ENCODE results near the gene CA9.

- no peak for TF ChIP-seq POLR2A (IDR thresholded peaks at IDR 0.05)
- no peak for TF ChIP-seq CTCF (IDR thresholded peaks at IDR 0.05)
Observed at GRCh38 chr9:35727676-35728040, 53.9 kb downstream of the CA9 start.
